ENCODE measurements around the gene IDE.

IDE gene

GRCh38 chr10:92530421-92530820, 43.5 kb downstream of the IDE start:
- TF ChIP-seq CTCF (conservative IDR thresholded peaks at IDR 0.05; ENCODE audit: control insufficient read depth, insufficient read depth, low read depth, low read length), result no peak
- DNase-seq (ENCODE audit: low read depth), result no peak
- H3K4me3 ChIP-seq (ENCODE audit: control insufficient read depth, low read depth, low read length), result no peak overlapping the region

GRCh38 chr10:92527716-92528115, 46.2 kb downstream of the IDE start:
- no peak for TF ChIP-seq CTCF (conservative IDR thresholded peaks at IDR 0.05; ENCODE audit: control insufficient read depth, insufficient read depth, low read depth, low read length)
- H3K4me3 ChIP-seq (ENCODE audit: control insufficient read depth, low read depth, low read length), result no peak overlapping the region
- DNase-seq (ENCODE audit: low read depth), result no peak

- no peak for DNase-seq (ENCODE audit: low read depth)
- TF ChIP-seq CTCF (conservative IDR thresholded peaks at IDR 0.05; ENCODE audit: control insufficient read depth, insufficient read depth, low read depth, low read length), result no peak
- H3K4me3 ChIP-seq (ENCODE audit: control insufficient read depth, low read depth, low read length), result no peak overlapping the region
Observed at GRCh38 chr10:92523639-92524038, 50.3 kb downstream of the IDE start.

GRCh38 chr10:92517034-92517655, 56.7 kb downstream of the IDE start:
- TF ChIP-seq CTCF (conservative IDR thresholded peaks at IDR 0.05; ENCODE audit: control insufficient read depth, insufficient read depth, low read depth, low read length), result peak; percentile 85
- peak; percentile 81 for DNase-seq (ENCODE audit: low read depth)

GRCh38 chr10:92508866-92509265, 65.0 kb downstream of the IDE start:
- TF ChIP-seq CTCF (conservative IDR thresholded peaks at IDR 0.05; ENCODE audit: control insufficient read depth, insufficient read depth, low read depth, low read length), result no peak
- peak; percentile 12 for DNase-seq (ENCODE audit: low read depth)
- H3K4me3 ChIP-seq (ENCODE audit: control insufficient read depth, low read depth, low read length), result no peak overlapping the region

More at GRCh38 chr10:92517034-92517655, 56.7 kb downstream of the IDE start:
- no peak overlapping the region for H3K4me3 ChIP-seq (ENCODE audit: control insufficient read depth, low read depth, low read length)

GRCh38 chr10:92506336-92506735, 67.6 kb downstream of the IDE start:
- H3K4me3 ChIP-seq (ENCODE audit: control insufficient read depth, low read depth, low read length), result no peak overlapping the region
- no peak for TF ChIP-seq CTCF (conservative IDR thresholded peaks at IDR 0.05; ENCODE audit: control insufficient read depth, insufficient read depth, low read depth, low read length)
- no peak for DNase-seq (ENCODE audit: low read depth)

- H3K4me3 ChIP-seq (ENCODE audit: control insufficient read depth, low read depth, low read length), result no peak overlapping the region
- DNase-seq (ENCODE audit: low read depth), result no peak
- no peak for TF ChIP-seq CTCF (conservative IDR thresholded peaks at IDR 0.05; ENCODE audit: control insufficient read depth, insufficient read depth, low read depth, low read length)
Observed at GRCh38 chr10:92505044-92505443, 68.8 kb downstream of the IDE start.
